ENCODE results near the gene RAB5IF. TPM values are rescaled to one million over a fixed set of nuclear protein-coding genes. Genes with fewer than 3 reads are reported as not detected.
A peak's percentile ranks its signal among the peaks of the same experiment; 100 is the strongest.

Gene RAB5IF
- total and polyA plus RNA-seq, 9 of the 15 experiments (the other 6 are each of a cell fraction or from before 2014, with no cell fraction given), result 26.5 to 198 (median 134) TPM

- TF ChIP-seq TSHZ1 (CRISPR knock-in tag; IDR thresholded peaks at IDR 0.05), result no peak
Observed at GRCh38 chr20:36599912-36600345, 5.7 kb upstream of the RAB5IF start (continued).

- no peaks in the 10 kb centered on the region for H3K27me3 ChIP-seq (ENCODE audit: control insufficient read depth in 2 of 2, insufficient read depth in 2 of 2, low read length in 2 of 2)
- H4K20me1 ChIP-seq (replicated peaks; ENCODE audit: control insufficient read depth, insufficient read depth, low read length), result 0 out of 2 replicates have a peak, but pooled peaks cover 3% of the 10 kb centered on the region
- H3K27ac ChIP-seq (ENCODE audit: extremely low read depth, low read depth, low read length), result no peak overlapping the region
- DNase-seq (ENCODE audit: extremely low read depth in 1 of 4, low spot score in 3 of 4) (no peak), ATAC-seq (no peak), FAIRE-seq (no peak)
- peak overlapping the region; percentile 44; the same call in 1 of the 2 replicates for H2AFZ ChIP-seq (ENCODE audit: low read depth, low read length)
- peaks cover 11% of the 10 kb centered on the region for H3K79me2 ChIP-seq (ENCODE audit: control insufficient read depth, insufficient read depth, low read length)
- no peak overlapping the region for H3K4me2 ChIP-seq (ENCODE audit: insufficient read depth, low read length)
- peak overlapping the region in 1 of 2 experiments; percentile 44; a peak in 1 of 4 replicates for H3K9ac ChIP-seq (ENCODE audit: insufficient read depth in 1 of 2, low read depth in 2 of 2, low read length in 2 of 2)
- no peaks in the 10 kb centered on the region for H3K9me3 ChIP-seq (replicated peaks; ENCODE audit: control insufficient read depth, insufficient read depth, low read depth, low read length)
- no TSS peak for BruUV-seq (replicated peaks)
- intact Hi-C loops (cut with micrococcal nuclease), result no loop called here
- no peak overlapping the region for H3K4me3 ChIP-seq
- H3K9me1 ChIP-seq (ENCODE audit: control insufficient read depth, insufficient read depth, low read length), result no peaks in the 10 kb centered on the region
- 6% methylated on average over 1 of the region's 1 CpG for WGBS (ENCODE audit: insufficient coverage, low coverage, missing lambda C conversion rate)
- TF ChIP-seq HDAC1 (IDR thresholded peaks at IDR 0.05) (no peak), SAFB (IDR thresholded peaks at IDR 0.05; ENCODE audit: borderline replicate concordance, low read depth, low read length) (no peak), TCF7L2 (IDR thresholded peaks at IDR 0.05; ENCODE audit: low read depth, low read length) (no peak), GMEB1 (CRISPR knock-in tag; IDR thresholded peaks at IDR 0.05) (no peak)
- in situ Hi-C loops (cut with MboI), result loop anchor here (5.0 kb wide), 1 partner anchor 44 kb away; no protein-coding TSS in a partner anchor
- CTCF ChIA-PET (ENCODE audit: low intra/inter-chr PET ratio), result no interaction called here
- no peaks in the 10 kb centered on the region; the same call in 2 of the 3 replicates for H3K36me3 ChIP-seq (ENCODE audit: control insufficient read depth, insufficient read depth, low read length)
- POLR2A ChIA-PET, result no interaction called here
- peaks cover 14 to 16% of the 10 kb centered on the region in 2 experiments for H3K4me1 ChIP-seq (replicated peaks in 1 of 2; ENCODE audit: control insufficient read depth in 2 of 2, insufficient read depth in 2 of 2, low read length in 2 of 2)
Observed at GRCh38 chr20:36601540-36601939, 4.0 kb upstream of the RAB5IF start.

Measured in K562 (cell line).